NOMO-1 treated with dmso at 0.1 percent for 144 hours (cell line): ENCODE measurements around the gene GLYATL1.

Source experiments
- DNase-seq: peaks from one replicate; lab custom pipeline; 2025; ENCODE audit not compliant: unreplicated experiment; lab: John Stamatoyannopoulos, UW

Gene GLYATL1

GRCh38 chr11:58926695-58927094 is 12.6 kb upstream of the GLYATL1 start:
- no peak for DNase-seq

- no peak for DNase-seq
Observed at GRCh38 chr11:58927393-58928106, 11.7 kb upstream of the GLYATL1 start.

DNA sequence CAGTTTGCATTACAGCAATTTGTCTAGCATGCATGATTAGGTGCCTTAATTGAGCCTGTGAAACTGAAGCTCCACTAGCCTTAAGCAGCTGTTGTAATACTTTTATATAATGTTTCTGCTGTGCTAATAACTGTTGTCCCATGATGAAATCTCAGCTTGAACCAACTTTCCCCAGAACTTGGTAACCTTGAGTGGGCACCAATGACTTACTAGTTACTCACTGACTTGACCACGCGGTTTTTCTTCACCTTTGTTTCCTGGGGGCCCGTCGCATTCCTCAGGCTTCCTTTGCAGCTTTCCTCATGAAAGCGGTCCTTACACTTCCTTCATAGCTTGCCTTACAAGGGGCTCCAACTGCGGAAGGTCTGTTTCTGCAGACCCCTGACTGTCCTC is 11.2 kb upstream of the GLYATL1 start:
- DNase-seq: no peak

DNA sequence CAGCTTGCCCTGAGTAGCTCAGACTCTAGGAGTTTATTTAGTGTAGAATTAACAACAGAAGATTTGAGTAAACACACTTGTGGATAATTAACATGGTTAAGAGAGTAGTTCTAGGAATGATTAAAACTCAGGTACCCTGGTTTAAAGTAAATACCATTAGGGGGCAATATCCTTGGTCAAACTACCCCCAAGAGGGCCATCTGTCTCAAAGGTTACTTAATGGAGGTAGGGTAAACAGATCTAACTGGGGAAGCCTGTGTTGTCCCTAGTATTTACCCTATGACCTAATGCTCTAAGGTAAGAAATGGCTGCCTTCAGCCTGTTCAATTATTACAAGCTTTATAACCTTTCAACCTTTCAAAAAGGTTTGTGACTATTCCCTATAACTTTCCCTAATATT is 10.6 kb upstream of the GLYATL1 start:
- no peak for DNase-seq

DNA sequence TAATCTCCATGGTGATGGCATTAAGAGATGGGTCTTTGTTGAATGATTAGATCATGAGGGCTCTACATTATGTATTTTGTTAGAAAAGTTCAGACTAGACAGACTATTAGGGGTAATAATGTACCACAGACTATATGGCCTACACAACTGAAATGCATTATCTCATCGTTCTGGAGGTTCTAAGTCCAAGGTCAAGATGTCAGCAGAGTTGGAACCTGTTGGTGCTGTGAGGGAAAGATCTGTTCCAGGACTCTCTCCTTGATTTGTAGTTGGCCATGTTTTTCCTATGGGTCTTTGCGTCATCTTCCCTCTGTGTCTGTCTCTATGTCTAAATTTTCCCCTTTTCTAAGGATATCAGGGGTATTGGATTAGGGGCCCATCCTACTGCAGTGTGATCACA is 8.4 kb upstream of the GLYATL1 start:
- no peak for DNase-seq

DNA sequence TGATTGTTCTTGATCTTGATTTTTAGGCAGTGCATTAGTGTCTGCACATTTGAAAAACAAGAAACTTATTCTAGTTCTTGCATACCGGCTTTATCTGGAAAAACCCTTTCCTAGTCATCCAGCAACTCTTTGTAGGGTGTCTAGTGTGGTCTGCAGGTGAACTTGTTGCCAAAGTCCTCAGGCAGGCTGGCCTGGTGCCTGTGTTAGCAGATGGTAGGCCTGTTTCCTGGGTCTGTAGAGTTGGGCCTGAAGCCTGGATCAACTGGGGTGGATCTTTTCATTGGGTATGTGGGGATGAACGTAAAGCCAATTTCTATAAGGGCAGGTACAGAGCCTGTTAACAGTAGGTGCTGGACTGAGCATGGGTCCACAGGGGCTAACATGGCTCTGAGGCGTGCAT is 5.6 kb upstream of the GLYATL1 start:
- DNase-seq: no peak

DNA sequence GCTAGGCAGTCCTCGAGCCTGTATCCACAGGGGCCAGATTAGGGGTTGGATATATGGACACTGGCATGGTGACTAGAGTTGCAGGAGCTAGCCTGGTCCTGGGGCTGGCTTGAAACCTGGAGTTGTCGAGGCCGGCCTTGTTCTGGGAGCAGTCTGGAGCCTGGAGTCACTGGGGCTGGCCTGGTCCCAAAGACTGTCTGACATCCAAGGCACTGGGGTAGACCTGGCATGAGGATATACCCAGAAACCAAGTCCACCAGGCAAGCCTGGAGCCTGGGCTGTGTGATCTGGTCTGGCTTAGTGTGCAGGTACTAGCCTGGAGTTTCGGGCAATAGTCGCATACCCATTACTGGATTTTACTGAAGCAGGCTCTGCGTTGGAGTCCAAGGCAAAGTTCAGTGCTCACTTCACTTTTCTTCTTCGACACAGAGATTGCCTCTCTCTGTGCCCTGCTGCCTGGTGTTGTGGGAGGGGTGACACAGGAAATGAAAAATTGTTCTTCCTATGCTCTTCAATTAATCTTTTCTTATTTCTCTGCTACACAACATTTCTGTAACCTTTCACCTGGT is 4.3 kb upstream of the GLYATL1 start:
- no peak for DNase-seq

DNA sequence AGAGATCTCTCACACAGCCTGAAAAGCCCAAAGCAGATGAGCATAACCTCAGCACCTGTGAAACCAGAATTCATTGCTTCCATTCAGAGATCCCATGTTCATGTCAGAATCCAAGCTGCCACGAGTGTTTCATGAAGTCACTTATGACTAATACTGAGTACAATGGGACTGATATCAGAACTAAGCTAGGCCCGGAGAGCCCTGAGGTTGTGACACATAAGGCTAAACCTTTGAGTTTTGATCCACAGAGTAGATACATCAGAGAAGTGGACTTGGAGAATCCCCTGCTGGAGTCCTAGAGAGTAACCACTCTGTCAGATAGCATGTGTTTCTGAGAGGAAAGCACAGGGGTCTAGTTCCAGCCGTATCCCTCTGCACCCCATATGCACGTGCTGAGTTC is 890 bp upstream of the GLYATL1 start:
- DNase-seq: no peak

DNA sequence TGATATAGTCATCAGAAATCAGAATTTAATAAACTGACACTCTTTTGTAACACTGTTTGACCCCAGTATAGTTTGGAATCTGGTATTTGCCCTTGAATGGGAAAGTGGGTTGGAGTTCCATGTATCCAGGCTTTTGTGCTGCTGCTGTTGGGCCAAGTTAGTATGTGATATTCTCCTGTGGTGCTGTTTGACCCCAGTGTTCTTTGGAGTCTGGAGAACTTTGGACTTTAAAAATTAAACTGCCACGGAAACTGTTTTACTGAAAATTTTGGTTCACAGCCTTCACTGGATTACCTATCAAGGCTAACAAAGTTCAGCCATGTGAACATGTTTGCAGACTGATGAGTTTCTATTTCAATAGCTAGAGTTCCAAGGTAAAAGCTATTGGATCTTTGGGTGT is 740 bp downstream of the GLYATL1 start:
- no peak for DNase-seq

DNA sequence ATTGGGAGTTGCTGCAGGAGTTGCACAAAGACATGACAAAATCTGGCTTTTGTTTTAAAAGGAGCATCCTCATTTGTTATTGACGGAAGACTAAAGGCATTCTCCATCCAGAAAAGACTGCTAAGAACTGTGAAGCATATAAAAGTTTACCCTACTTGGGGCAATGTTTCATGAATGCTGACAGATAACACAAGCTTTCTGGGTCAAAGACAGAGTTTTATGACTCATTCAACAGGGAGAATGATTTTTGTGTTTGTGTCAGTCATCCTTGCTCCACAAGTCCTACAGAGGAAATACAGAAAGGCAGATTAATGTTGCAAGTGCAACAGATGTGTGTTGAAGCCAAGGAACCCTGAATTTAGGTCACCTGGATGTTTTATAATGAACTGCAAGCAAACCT is 2.5 kb downstream of the GLYATL1 start:
- DNase-seq: no peak

DNA sequence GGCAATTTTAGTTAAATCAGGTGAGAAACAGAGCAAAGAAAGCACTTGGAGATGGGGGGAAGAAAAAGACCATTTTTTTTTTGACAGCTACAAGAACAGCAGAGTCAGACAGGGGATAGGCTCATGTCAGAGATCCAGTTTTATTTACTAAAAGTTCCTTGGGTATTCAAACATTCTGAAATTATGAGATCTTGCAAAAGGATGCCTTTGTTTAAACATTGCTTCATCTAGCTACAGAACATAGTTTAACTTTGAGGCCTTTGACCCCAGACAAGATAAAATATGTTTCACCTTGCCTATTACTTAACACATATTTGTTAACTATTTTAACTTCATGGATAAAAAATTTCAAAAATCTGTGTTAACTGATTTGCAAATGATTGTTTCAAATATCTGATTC is 6.4 kb downstream of the GLYATL1 start:
- DNase-seq: no peak

GRCh38 chr11:58949184-58949583 is 9.9 kb downstream of the GLYATL1 start:
- DNase-seq: no peak

DNA sequence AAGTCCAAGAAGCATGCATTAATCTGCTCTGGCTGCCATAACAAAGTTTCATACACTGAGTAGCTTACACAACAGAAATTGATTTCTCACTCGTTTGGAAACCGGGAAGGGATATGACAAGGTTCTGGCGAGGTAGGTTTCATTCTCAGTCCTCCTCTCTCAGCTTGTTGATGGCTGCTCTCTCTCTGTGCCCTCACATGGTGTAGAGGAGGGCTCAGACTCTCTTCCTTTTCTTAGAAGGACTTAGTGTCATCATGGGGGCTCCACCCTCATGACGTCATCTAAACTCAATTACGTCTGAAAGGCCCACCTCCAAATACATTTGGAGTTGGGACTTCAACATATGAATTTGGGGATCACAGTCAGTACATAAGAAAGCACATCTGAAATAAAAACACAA is 18.6 kb downstream of the GLYATL1 start:
- no peak for DNase-seq

DNA sequence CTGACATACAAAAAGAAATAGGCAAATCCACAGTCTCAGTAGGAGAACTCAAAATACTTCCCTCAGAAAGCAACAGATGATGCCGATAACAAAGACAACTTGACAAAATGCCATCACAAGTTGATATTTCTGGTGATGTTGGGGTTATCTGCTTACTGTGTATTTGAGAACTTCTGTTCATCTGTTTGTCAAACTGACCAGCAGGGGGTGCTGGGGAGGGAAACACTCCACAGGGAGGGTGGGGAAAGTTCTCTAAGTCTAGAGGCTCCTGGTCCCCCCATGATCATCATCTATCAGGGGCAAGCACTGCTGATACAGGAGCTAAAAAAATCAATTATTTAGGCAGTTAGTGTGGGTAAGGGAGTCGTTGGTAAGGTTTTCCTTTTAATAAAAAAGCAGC is 19.2 kb downstream of the GLYATL1 start:
- DNase-seq: no peak

DNA sequence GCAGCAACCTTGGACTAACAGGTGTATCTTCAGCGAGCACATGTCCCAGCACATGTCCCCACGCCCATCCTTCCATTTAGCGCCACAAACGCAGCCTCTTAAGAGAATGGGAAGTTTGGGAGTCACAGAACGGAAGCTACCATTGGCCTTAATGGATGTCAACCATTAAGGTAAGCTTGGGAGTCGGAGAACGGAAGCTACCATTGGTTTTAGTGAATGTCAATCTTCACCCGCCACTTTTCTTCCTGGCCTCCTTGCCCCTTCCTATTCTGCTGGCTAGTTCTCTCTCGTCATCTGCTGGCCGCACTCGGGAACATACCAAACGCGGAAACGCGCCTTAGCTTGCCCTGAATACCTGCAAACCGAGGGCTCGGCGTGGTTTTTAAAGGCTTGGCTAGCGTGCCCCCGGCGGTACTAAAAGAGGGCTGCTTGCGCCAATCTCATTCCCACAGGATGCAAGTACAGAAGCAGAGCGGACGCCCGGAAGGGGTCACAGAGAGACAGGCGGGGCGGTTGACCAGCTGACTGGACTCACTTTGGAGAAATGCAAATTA is 24.3 kb downstream of the GLYATL1 start:
- DNase-seq: no peak

GRCh38 chr11:58965246-58965985 is 26.1 kb downstream of the GLYATL1 start:
- no peak for DNase-seq

DNA sequence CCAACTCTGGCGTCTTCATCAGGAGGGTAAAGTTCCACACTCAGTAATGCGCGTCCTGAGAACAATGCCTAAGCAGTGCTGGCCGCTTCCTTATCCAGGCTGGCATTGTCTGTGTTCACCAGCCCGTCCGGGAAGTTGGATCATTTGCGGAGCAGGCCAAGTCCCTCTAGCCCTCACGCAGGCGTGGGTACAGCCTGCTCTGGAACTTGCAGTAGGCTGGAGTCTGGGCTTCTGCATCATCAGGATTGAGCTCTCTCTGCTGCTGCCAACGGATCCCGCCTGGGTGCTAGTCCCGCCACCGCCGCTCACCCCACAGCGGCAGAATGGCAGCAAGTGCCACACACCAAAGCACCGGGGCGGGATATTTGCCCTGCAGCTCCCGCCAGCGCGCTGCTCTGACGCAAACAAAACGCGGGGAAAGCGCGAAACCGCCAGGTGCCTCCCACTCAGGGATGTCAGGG is 29.0 kb downstream of the GLYATL1 start:
- DNase-seq: no peak

DNA sequence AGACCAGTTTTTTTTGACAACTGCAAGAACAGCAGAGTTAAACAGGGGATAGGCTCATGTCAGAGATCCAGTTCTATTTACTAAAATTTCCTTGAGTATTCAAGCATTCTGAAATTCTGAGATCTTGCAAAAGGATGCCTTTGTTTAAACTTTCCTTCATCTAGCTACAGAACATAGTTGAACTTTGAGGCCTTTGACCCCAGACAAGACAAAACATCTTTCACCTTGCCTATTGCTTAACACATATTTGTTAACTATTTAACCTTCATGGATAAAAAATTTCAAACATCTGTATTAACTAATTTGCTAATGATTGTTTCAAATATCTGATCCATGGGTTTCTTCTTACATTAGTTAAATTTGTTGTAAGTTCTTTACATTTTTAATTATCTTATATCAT is 38.2 kb downstream of the GLYATL1 start:
- no peak for DNase-seq

GRCh38 chr11:58979222-58979621 is 39.9 kb downstream of the GLYATL1 start:
- no peak for DNase-seq

- DNase-seq: no peak
Observed at GRCh38 chr11:58980159-58980843, 41.0 kb downstream of the GLYATL1 start.

DNA sequence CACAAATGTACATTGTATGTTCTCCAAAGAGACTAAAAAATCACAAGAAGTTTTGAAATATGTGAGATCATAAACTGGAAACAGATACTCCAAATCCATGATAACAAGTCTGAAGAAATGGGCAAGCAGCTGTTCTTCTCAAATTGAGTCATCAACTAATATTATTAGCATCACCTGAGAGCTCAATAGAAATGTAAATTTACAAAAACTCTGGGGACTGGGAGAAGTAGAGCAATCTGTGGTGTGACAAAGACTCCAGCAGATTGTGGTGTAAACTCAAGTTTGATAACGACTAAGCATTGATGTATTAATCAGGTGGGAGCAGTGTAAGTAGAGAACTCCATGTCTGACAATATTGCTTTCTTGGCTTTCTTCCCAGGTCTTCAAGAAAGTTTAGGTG is 53.2 kb downstream of the GLYATL1 start:
- DNase-seq: no peak
